IMR-90 (cell line): ENCODE data around the gene PAPSS1. TPM values are rescaled to one million over a fixed set of nuclear protein-coding genes. Genes with fewer than 3 reads are reported as not detected.

Source experiments
- ATAC-seq: fragments of 200-7000 bp; cut with Tn5 transposase; 2 replicates; pipeline ENCODE4 v1.9.1; 2020; ENCODE audit warnings: low read depth, mild to moderate bottlenecking, moderate library complexity
- BruUV-seq: library from RNA; stranded (reverse); fragments of 400-500 nt; replicated peaks from 2 replicates; lab custom pipeline; 2021; lab: Mats Ljungman, UMichigan
- CTCF ChIA-PET: fragments of 300-600 bp; formaldehyde crosslinking; extraction: SDS; loops from one replicate; lab custom pipeline; 2021; ENCODE audit warnings: antibody characterized with exemption; lab: Yijun Ruan, JAX
- POLR2A ChIA-PET: fragments of 300-600 bp; sonication (Branson Sonifier 250); formaldehyde crosslinking; loops from one replicate; lab custom pipeline; 2022; ENCODE audit warnings: antibody characterized with exemption; ENCODE audit not compliant: unreplicated experiment; lab: Charles Lee
- DNase-seq: peaks from one replicate; pipeline ENCODE4 v3.0.0; 2013
- H2AFZ ChIP-seq: replicated peaks from 2 replicates; pipeline ENCODE3; 2013; ENCODE audit warnings: low read length, mild to moderate bottlenecking; ENCODE audit not compliant: poor library complexity
- H2AK5ac ChIP-seq: 2 replicates; pipeline ENCODE4 v1.6.1; 2013; ENCODE audit warnings: low read depth, low read length, inconsistent platforms
- H2AK9ac ChIP-seq: replicated peaks from 2 replicates; pipeline ENCODE3; 2013; ENCODE audit warnings: mild to moderate bottlenecking, low read depth, low read length, moderate library complexity; ENCODE audit not compliant: poor library complexity
- H2BK120ac ChIP-seq: 2 replicates; pipeline ENCODE4 v1.6.1; 2013; ENCODE audit warnings: low read depth, low read length, inconsistent platforms
- H2BK15ac ChIP-seq: 3 replicates; pipeline ENCODE4 v1.6.1; 2013; ENCODE audit warnings: low read depth, low read length, inconsistent platforms
- H2BK20ac ChIP-seq: 2 replicates; pipeline ENCODE4 v1.6.1; 2013; ENCODE audit warnings: low read depth, mild to moderate bottlenecking, inconsistent platforms, low read length, moderate library complexity
- H2BK5ac ChIP-seq: 2 replicates; pipeline ENCODE4 v1.6.1; 2013; ENCODE audit warnings: mild to moderate bottlenecking, low read depth, low read length, inconsistent platforms; ENCODE audit not compliant: poor library complexity, severe bottlenecking
- H3K14ac ChIP-seq: replicated peaks from 2 replicates; pipeline ENCODE4 v1.6.1; 2013; ENCODE audit warnings: low read depth, low read length, inconsistent platforms
- H3K18ac ChIP-seq: 2 replicates; pipeline ENCODE4 v1.6.1; 2013; ENCODE audit warnings: low read depth, low read length, control low read depth
- H3K23ac ChIP-seq: 2 replicates; pipeline ENCODE4 v1.6.1; 2013; ENCODE audit warnings: low read depth, low read length, inconsistent platforms
- H3K27ac ChIP-seq: 2 replicates; pipeline ENCODE4 v1.5.1; 2013; ENCODE audit warnings: mild to moderate bottlenecking, control low read depth, low read length; ENCODE audit not compliant: insufficient read depth
- H3K27me3 ChIP-seq: 2 replicates; pipeline ENCODE4 v1.6.1; 2013; ENCODE audit warnings: low read length; ENCODE audit not compliant: control insufficient read depth, insufficient read depth
- H3K36me3 ChIP-seq: 2 replicates; pipeline ENCODE4 v1.6.1; 2013; ENCODE audit warnings: low read length, mixed read lengths; ENCODE audit not compliant: control insufficient read depth, insufficient read depth
- H3K4ac ChIP-seq: 2 replicates; pipeline ENCODE4 v1.6.1; 2013; ENCODE audit warnings: low read depth, low read length, inconsistent platforms
- H3K4me1 ChIP-seq: 2 replicates; pipeline ENCODE4 v1.6.1; 2013; ENCODE audit warnings: low read length, mixed read lengths; ENCODE audit not compliant: control insufficient read depth, insufficient read depth
- H3K4me2 ChIP-seq: 2 replicates; pipeline ENCODE4 v1.6.1; 2013; ENCODE audit warnings: low read depth, mild to moderate bottlenecking, control low read depth, low read length, moderate library complexity
- H3K4me3 ChIP-seq: 2 replicates; pipeline ENCODE4 v1.5.1; 2013; ENCODE audit warnings: low read depth, mild to moderate bottlenecking, control low read depth, low read length, moderate library complexity; ENCODE audit not compliant: insufficient read depth
- H3K56ac ChIP-seq: 2 replicates; pipeline ENCODE4 v1.6.1; 2013; ENCODE audit warnings: low read length, inconsistent platforms; ENCODE audit not compliant: insufficient read depth; ENCODE audit errors: extremely low read depth
- H3K79me1 ChIP-seq, 2 experiments: 2 replicates each; pipeline ENCODE4 v1.6.1; 2013; ENCODE audit warnings: low read length in 2 of 2, inconsistent platforms in 1 of 2, low read depth in 1 of 2
- H3K9ac ChIP-seq: 2 replicates; pipeline ENCODE4 v1.6.1; 2013; ENCODE audit warnings: low read depth, low read length, control low read depth
- H3K9me1 ChIP-seq: 2 replicates; pipeline ENCODE4 v1.6.1; 2013; ENCODE audit warnings: low read length, inconsistent platforms; ENCODE audit not compliant: insufficient read depth
- H3K9me3 ChIP-seq: 2 replicates; pipeline ENCODE4 v1.6.1; 2013; ENCODE audit warnings: low read length; ENCODE audit not compliant: control insufficient read depth, insufficient read depth
- H4K20me1 ChIP-seq: 2 replicates; pipeline ENCODE4 v1.6.1; 2013; ENCODE audit warnings: low read length, inconsistent platforms; ENCODE audit not compliant: insufficient read depth
- H4K5ac ChIP-seq: 2 replicates; pipeline ENCODE4 v1.6.1; 2013; ENCODE audit warnings: mild to moderate bottlenecking, low read depth, low read length, control low read depth
- H4K8ac ChIP-seq, 2 experiments: 2 replicates each; pipeline ENCODE4 v1.6.1; 2013; ENCODE audit warnings: low read depth in 2 of 2, low read length in 2 of 2, control low read depth in 1 of 2, inconsistent platforms in 1 of 2
- H4K91ac ChIP-seq: 2 replicates; pipeline ENCODE4 v1.6.1; 2013; ENCODE audit warnings: low read depth, low read length, inconsistent platforms; ENCODE audit not compliant: insufficient read depth
- BHLHE40 ChIP-seq: fragments of 150-350 bp; IDR thresholded peaks from 2 replicates; pipeline ENCODE4 v1.6.1; 2016; ENCODE audit warnings: mild to moderate bottlenecking, low read depth, low read length
- CEBPB ChIP-seq: IDR thresholded peaks from 2 replicates; pipeline ENCODE4 v1.6.1; 2012; ENCODE audit warnings: low read depth, low read length, improper control_type of control experiment
- CHD1 ChIP-seq: IDR thresholded peaks from 2 replicates; pipeline ENCODE4 v1.6.1; 2012; ENCODE audit warnings: low read depth, low read length, improper control_type of control experiment
- CTCF ChIP-seq: conservative IDR thresholded peaks from 2 replicates; pipeline ENCODE4 v1.5.1; 2012; ENCODE audit warnings: mild to moderate bottlenecking, low read depth, low read length, improper control_type of control experiment
- FOS ChIP-seq: fragments of 150-350 bp; IDR thresholded peaks from 2 replicates; pipeline ENCODE4 v1.6.1; 2016; ENCODE audit warnings: low read depth, low read length
- MAFK ChIP-seq: IDR thresholded peaks from 2 replicates; pipeline ENCODE4 v1.6.1; 2012; ENCODE audit warnings: low read depth, low read length, improper control_type of control experiment
- MAZ ChIP-seq: IDR thresholded peaks from 2 replicates; pipeline ENCODE4 v1.6.1; 2012; ENCODE audit warnings: low read depth, mild to moderate bottlenecking, low read length, improper control_type of control experiment, moderate library complexity, borderline replicate concordance
- MXI1 ChIP-seq: IDR thresholded peaks from 2 replicates; pipeline ENCODE4 v1.6.1; 2012; ENCODE audit warnings: low read depth, mild to moderate bottlenecking, low read length, moderate library complexity, borderline replicate concordance
- NFE2L2 ChIP-seq: fragments of 150-350 bp; IDR thresholded peaks from 2 replicates; pipeline ENCODE4 v1.6.1; 2016; ENCODE audit warnings: low read depth, mild to moderate bottlenecking, low read length
- POLR2A ChIP-seq: IDR thresholded peaks from 2 replicates; pipeline ENCODE4 v1.6.1; 2012; ENCODE audit warnings: mild to moderate bottlenecking, low read depth, low read length
- RAD21 ChIP-seq: IDR thresholded peaks from 2 replicates; pipeline ENCODE4 v1.6.1; 2012; ENCODE audit warnings: low read length, improper control_type of control experiment
- RFX5 ChIP-seq: IDR thresholded peaks from 2 replicates; pipeline ENCODE4 v1.8.0; 2012; ENCODE audit warnings: low read depth, mild to moderate bottlenecking, low read length, moderate library complexity
- USF2 ChIP-seq: fragments of 150-350 bp; IDR thresholded peaks from 2 replicates; pipeline ENCODE4 v1.6.1; 2017; ENCODE audit warnings: mild to moderate bottlenecking, antibody characterized with exemption, low read length, low read depth
- WGBS, 2 experiments: methylation state at CpG; one replicate each; pipeline versions ENCODE4 v1.1.5 to v1.1.7; 2013; ENCODE audit warnings: missing lambda C conversion rate in 2 of 2; ENCODE audit not compliant: insufficient read length in 1 of 2; ENCODE audit errors: extremely low coverage in 2 of 2; 5-methylcytosine and 5-hydroxymethylcytosine counted together
- dilution Hi-C: fragments of 300-500 bp; cut with HindIII; formaldehyde crosslinking; loops from one replicate; pipeline ENCODE4 v1.14.3; 2018; ENCODE audit warnings: low sequenced_read_pairs; ENCODE audit not compliant: unreplicated experiment
- in situ Hi-C: fragments of 300-500 bp; cut with MboI; formaldehyde crosslinking; loops from 3 replicates; pipeline ENCODE4 v1.14.3; 2019; ENCODE audit warnings: low sequenced_read_pairs, inconsistent platforms, mixed read lengths
- intact Hi-C: fragments of 100-400 bp; cut with micrococcal nuclease; formaldehyde crosslinking; loops from 2 replicates; pipeline ENCODE4 v1.10.0; 2022
- polyA plus RNA-seq, 3 experiments: library from polyadenylated mRNA; depleted of rRNA; stranded (reverse); fragments of >200 nt; gene quantifications; 2 replicates each; pipeline ENCODE4 v1.2.3, GENCODE V29; 2012; ENCODE audit warnings: low replicate concordance in 1 of 3
- total RNA-seq: library from RNA; depleted of rRNA; stranded (reverse); fragments of >200 nt; gene quantifications from 2 replicates; pipeline ENCODE4 v1.2.3, GENCODE V29; 2012

PAPSS1 gene
- total and polyA plus RNA-seq, 2 of the 4 experiments (the other 2 are of a cell fraction) = 71.8 to 82.8 TPM

GRCh38 chr4:107577743-107578142, 142.3 kb downstream of the PAPSS1 start:
- intact Hi-C loops = no loop called here
- in situ Hi-C loops = no loop called here
- Histone ChIP-seq H3K36me3 (no peaks in the 10 kb centered on the region), H3K9me1 (no peaks in the 10 kb centered on the region; the same call in 1 of the 2 replicates), H3K18ac (no peak overlapping the region), H2BK5ac (no peak overlapping the region), H3K4me2 (no peak overlapping the region), H4K91ac (no peak overlapping the region), H3K4me3 (no peak overlapping the region), H3K27me3 (no peaks in the 10 kb centered on the region), H3K9me3 (no peaks in the 10 kb centered on the region), H3K14ac (no peak overlapping the region), H2AK5ac (no peak overlapping the region), H2AK9ac (no peak overlapping the region), H4K20me1 (no peaks in the 10 kb centered on the region), H2BK20ac (no peak overlapping the region), H2BK15ac (no peak overlapping the region), H3K4me1 (peaks cover 4% of the 10 kb centered on the region), H2BK120ac (no peak overlapping the region), H4K5ac (no peak overlapping the region), H4K8ac (no peak overlapping the region), H3K9ac (no peak overlapping the region), H3K4ac (no peak overlapping the region), H3K27ac (no peak overlapping the region), H3K79me1 (no peaks in the 10 kb centered on the region), H3K56ac (no peak overlapping the region; the same call in 1 of the 2 replicates), H3K23ac (no peak overlapping the region), H2AFZ (no peak overlapping the region)
- no peak for DNase-seq
- ChIA-PET CTCF (interaction anchor here (0.9 kb wide), 1 partner anchor 42 kb away, joined by 3 read pairs; no protein-coding TSS in a partner anchor), POLR2A (no interaction called here)
- dilution Hi-C loops = no loop called here
- no TSS peak for BruUV-seq
- WGBS, 2 experiments = no CpG with 5 or more reads among the region's 3 CpGs
- TF ChIP-seq MAFK (no peak), USF2 (no peak), RFX5 (no peak), RAD21 (no peak), CEBPB (no peak), MAZ (no peak), CHD1 (no peak), NFE2L2 (no peak), BHLHE40 (no peak), MXI1 (no peak), CTCF (no peak), FOS (no peak), POLR2A (no peak)
- no peak for ATAC-seq
